Stomach (tissue), 9 donors: ENCODE results near the gene IGIP. TPM values are rescaled to one million over a fixed set of nuclear protein-coding genes. Genes with fewer than 3 reads are reported as not detected.

Source experiments
- DNase-seq, 2 donors: peaks; one replicate each; pipeline versions ENCODE4 v3.0.0 to v3.0.0-alpha.2; 2013 to 2019
- H3K27ac ChIP-seq, 5 donors: fragments of 200-600 bp in 4 of 5; sonication (generic) in 4 of 5; one replicate each; pipeline ENCODE4 v1.5.1; 2013 to 2019; ENCODE audit warnings: mild to moderate bottlenecking in 1 of 5, moderate library complexity in 1 of 5
- H3K27me3 ChIP-seq, 3 donors: fragments of 200-600 bp; sonication (generic); one replicate each; pipeline ENCODE4 v1.5.1; 2017 to 2019; ENCODE audit warnings: mixed run types in 1 of 3
- H3K36me3 ChIP-seq, 4 donors: fragments of 200-600 bp; sonication (generic); 1 replicate in 3 of 4; 2 replicates in 1 of 4; pipeline ENCODE4 v1.5.1; 2016 to 2019
- H3K4me1 ChIP-seq, 4 donors: fragments of 200-600 bp; sonication (generic); one replicate each; pipeline ENCODE4 v1.5.1; 2016 to 2019
- H3K4me3 ChIP-seq, 4 donors: fragments of 200-600 bp; sonication (generic) in 3 of 4; one replicate each; pipeline ENCODE4 v1.5.1; 2016 to 2019; ENCODE audit warnings: mild to moderate bottlenecking in 1 of 4
- H3K9me3 ChIP-seq, 4 donors: fragments of 200-600 bp; sonication (generic); one replicate each; pipeline ENCODE4 v1.5.1; 2016 to 2019
- EP300 ChIP-seq: sonication (generic); formaldehyde crosslinking; IDR thresholded peaks from one replicate; pipeline ENCODE4 v1.6.1; 2017; ENCODE audit warnings: antibody characterized with exemption
- POLR2A ChIP-seq, 4 donors: fragments of 450-650 bp; IDR thresholded peaks; one replicate each; pipeline ENCODE4 v1.6.1; 2016; ENCODE audit warnings: antibody characterized with exemption in 4 of 4, control low read depth in 2 of 4, mild to moderate bottlenecking in 1 of 4, moderate library complexity in 1 of 4
- POLR2AphosphoS5 ChIP-seq, 3 donors: sonication (generic); formaldehyde crosslinking; IDR thresholded peaks; one replicate each; pipeline ENCODE4 v1.6.1; 2016; ENCODE audit warnings: antibody characterized with exemption in 3 of 3
- WGBS, 5 donors: extraction: QIAGEN DNeasy Blood & Tissue Kit in 3 of 5; methylation state at CpG; one replicate each; pipeline versions ENCODE4 v1.1.5 to v1.1.7; 2013 to 2018; 5-methylcytosine and 5-hydroxymethylcytosine counted together
- intact Hi-C: fragments of 100-400 bp; cut with DNase I; formaldehyde crosslinking; loops from one replicate; pipeline ENCODE4 v1.15.1; 2023; ENCODE audit warnings: low total_unique reads
- polyA plus RNA-seq, 3 donors: library from polyadenylated mRNA; stranded (reverse); fragments of 200-250 nt; gene quantifications; one replicate each; pipeline ENCODE4 v1.2.3, GENCODE V29; 2013
- total RNA-seq, 5 donors: library from RNA; depleted of rRNA; stranded (reverse); fragments of >200 nt; gene quantifications; one replicate each; pipeline versions ENCODE4 v1.1.0 to v1.2.3, GENCODE V29; 2014 to 2016
- TF ChIP-seq, protein P1 (sequence below), 7 experiments: fragments of 450-650 bp in 4 of 7; fragments of 200-600 bp in 3 of 7; sonication (generic) in 3 of 7; IDR thresholded peaks; one replicate each; pipeline ENCODE4 v1.5.1; 2016 to 2019; ENCODE audit warnings: antibody characterized with exemption in 7 of 7, control low read depth in 2 of 7, mild to moderate bottlenecking in 1 of 7
- donor health status: healthy with polysubstance abuse.
- donor health status: Bipolar disorder and iron deficiency.
- donor health status: healthy.

IGIP gene
- total and polyA plus RNA-seq, 8 donors, result 1.8 to 29.5 (median 6.4) TPM

DNA sequence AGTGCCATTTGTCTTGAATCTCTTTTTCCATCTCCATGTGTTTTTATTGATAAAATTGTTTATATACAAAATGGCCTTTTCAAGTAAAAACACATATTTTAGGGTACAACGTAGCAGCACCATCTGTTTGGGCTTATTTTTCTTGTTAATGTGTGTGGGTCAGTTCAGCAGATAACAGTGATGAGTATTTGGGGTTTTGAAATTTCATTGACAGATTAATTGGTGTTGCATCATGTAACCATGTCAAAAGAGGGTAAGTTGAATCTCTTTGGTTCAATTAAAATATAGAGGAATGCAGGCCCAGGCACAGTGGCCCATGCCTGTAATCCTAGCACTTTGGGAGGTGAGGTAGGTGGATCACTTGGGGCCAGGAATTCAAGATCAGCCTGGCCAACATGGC, 31.9 kb upstream of the IGIP start:
- no peak for TF ChIP-seq EP300
- 67 to 73% (median 70%) methylated on average over 1 of the region's 1 CpG for WGBS, 5 donors
- DNase-seq, result no peak
- Histone ChIP-seq H3K36me3 (no peaks in the 10 kb centered on the region), H3K9me3 (peaks cover 3 to 16% (median 13%) of the 10 kb centered on the region in 4 donors), H3K4me3 (no peak overlapping the region), H3K27me3 (no peaks in the 10 kb centered on the region), H3K27ac (no peak overlapping the region), H3K4me1 (no peaks in the 10 kb centered on the region)
- intact Hi-C loops, result no loop called here

DNA sequence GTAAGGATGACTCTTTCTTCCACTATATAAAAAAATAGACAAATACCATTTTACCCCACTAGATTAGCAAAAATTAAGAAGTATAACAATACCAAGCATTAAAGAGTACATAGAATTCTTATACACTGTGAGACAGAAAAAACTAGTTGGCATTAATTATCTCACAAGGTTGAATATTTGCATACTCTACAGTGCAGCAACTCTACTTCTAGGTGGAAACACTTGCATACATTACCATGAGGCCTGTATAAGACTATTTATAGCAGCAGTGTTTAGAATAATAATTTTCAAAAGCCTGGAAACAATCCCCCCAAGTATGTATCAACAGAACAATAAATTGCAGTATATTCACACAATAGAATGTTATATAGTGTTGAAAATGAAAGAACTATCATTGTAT, 30.8 kb upstream of the IGIP start:
- no peak for DNase-seq
- Histone ChIP-seq H3K9me3 (peaks cover 3 to 10% (median 9%) of the 10 kb centered on the region in 4 donors), H3K36me3 (no peaks in the 10 kb centered on the region), H3K27ac (no peak overlapping the region), H3K4me1 (no peaks in the 10 kb centered on the region), H3K4me3 (no peak overlapping the region), H3K27me3 (no peaks in the 10 kb centered on the region)
- TF ChIP-seq, protein P1, sequence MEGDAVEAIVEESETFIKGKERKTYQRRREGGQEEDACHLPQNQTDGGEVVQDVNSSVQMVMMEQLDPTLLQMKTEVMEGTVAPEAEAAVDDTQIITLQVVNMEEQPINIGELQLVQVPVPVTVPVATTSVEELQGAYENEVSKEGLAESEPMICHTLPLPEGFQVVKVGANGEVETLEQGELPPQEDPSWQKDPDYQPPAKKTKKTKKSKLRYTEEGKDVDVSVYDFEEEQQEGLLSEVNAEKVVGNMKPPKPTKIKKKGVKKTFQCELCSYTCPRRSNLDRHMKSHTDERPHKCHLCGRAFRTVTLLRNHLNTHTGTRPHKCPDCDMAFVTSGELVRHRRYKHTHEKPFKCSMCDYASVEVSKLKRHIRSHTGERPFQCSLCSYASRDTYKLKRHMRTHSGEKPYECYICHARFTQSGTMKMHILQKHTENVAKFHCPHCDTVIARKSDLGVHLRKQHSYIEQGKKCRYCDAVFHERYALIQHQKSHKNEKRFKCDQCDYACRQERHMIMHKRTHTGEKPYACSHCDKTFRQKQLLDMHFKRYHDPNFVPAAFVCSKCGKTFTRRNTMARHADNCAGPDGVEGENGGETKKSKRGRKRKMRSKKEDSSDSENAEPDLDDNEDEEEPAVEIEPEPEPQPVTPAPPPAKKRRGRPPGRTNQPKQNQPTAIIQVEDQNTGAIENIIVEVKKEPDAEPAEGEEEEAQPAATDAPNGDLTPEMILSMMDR (IDR thresholded peaks at IDR 0.05), result no peak
- TF ChIP-seq POLR2A (IDR thresholded peaks at IDR 0.05), result no peak
- no peak for TF ChIP-seq POLR2AphosphoS5 (IDR thresholded peaks at IDR 0.05)
- no peak for TF ChIP-seq EP300
- intact Hi-C loops, result no loop called here

DNA sequence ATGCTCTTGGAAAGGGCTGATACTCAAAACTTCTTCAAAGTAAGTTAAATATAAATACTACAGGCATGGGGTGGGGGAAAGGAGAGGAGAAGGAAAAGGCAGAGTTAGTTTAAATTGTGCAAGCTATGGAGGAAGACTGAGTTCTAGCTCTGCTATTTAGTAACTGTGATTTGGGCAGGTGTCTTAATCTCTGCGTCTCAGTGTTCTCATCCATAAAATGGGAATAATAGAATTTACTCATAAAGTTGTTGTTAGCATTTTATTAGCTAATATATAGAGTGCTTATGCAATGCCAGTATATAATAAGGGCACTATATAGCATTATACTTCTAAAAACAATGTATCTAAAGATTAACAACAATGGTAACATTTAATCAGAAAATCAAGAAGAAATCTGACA, 24.6 kb upstream of the IGIP start:
- Histone ChIP-seq H3K36me3 (no peaks in the 10 kb centered on the region), H3K4me1 (peaks cover 0 to 4% (median 2%) of the 10 kb centered on the region in 4 donors), H3K4me3 (no peak overlapping the region), H3K9me3 (no peaks in the 10 kb centered on the region), H3K27me3 (no peaks in the 10 kb centered on the region), H3K27ac (no peak overlapping the region)
- WGBS, 5 donors, result 84 to 92% (median 92%) methylated on average over 1 of the region's 1 CpG
- no peak for TF ChIP-seq POLR2A (IDR thresholded peaks at IDR 0.05)
- TF ChIP-seq, protein P1 (IDR thresholded peaks at IDR 0.05), result no peak
- no peak for DNase-seq
- intact Hi-C loops, result no loop called here

DNA sequence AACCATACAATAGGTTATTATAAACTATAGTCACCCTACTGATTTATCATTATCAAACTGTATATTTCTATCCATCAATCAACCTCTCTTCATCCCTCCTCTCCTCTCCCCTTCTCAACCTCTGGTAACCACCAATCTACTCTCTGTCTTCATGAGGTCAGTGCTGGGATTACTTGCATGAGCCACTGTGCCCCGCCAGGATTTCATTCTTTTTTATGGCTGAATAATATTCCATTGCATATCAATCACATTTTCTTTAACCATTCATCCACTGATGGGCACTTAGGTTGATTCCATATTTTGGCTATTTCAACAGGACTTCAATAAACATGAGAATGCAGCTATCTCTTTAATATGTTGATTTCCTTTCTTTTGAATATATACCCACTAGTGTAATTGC, 22.6 kb upstream of the IGIP start:
- TF ChIP-seq POLR2A (IDR thresholded peaks at IDR 0.05) (no peak), POLR2AphosphoS5 (IDR thresholded peaks at IDR 0.05) (no peak)
- TF ChIP-seq, protein P1 (IDR thresholded peaks at IDR 0.05), result no peak
- intact Hi-C loops, result no loop called here
- no peak for DNase-seq
- no peaks in the 10 kb centered on the region for H3K27me3 ChIP-seq
- WGBS, 5 donors, result 64 to 86% (median 71%) methylated on average over 1 of the region's 1 CpG
- no peaks in the 10 kb centered on the region for H3K36me3 ChIP-seq
- H3K4me3 ChIP-seq, result no peak overlapping the region
- H3K9me3 ChIP-seq, result no peaks in the 10 kb centered on the region
- H3K27ac ChIP-seq, result no peak overlapping the region
- peaks cover 7 to 14% (median 13%) of the 10 kb centered on the region in 4 donors for H3K4me1 ChIP-seq

DNA sequence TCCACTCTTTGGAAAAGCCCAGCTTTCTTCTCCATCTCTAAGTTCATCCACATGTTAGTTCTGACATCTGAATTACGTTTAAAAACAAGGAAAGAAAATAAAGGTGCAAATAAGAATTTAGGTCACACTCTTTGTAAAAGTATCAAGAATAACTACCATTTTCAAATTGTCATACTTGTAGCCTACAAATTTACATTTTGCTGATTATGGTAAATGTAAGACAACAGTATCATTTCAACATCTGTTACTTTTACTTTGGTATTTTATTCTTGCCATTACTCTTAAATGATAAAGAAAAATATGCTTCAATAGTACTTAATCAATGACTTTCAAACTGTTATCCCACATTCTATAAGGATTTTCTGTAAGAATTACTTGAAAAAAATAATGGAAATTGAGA, 21.6 kb upstream of the IGIP start:
- DNase-seq, result no peak
- Histone ChIP-seq H3K4me1 (peaks cover 7 to 24% (median 23%) of the 10 kb centered on the region in 4 donors), H3K4me3 (no peak overlapping the region), H3K36me3 (no peaks in the 10 kb centered on the region), H3K27me3 (peaks cover 0 to 9% (median 0%) of the 10 kb centered on the region in 3 donors), H3K9me3 (no peaks in the 10 kb centered on the region), H3K27ac (no peak overlapping the region)
- 58 to 80% (median 69%) methylated on average over 1 of the region's 1 CpG for WGBS, 5 donors
- TF ChIP-seq, protein P1 (IDR thresholded peaks at IDR 0.05), result no peak
- TF ChIP-seq POLR2A (IDR thresholded peaks at IDR 0.05) (no peak), POLR2AphosphoS5 (IDR thresholded peaks at IDR 0.05) (no peak), EP300 (no peak)
- intact Hi-C loops, result no loop called here
